H1 (cell line): Measurements from ENCODE around the gene CHD5.

Experiments
- BRCA1 ChIP-seq: IDR thresholded peaks from 2 replicates; pipeline ENCODE4 v1.6.1; 2012; ENCODE audit warnings: low read depth, low read length, improper control_type of control experiment
- CEBPB ChIP-seq: IDR thresholded peaks from 2 replicates; pipeline ENCODE4 v1.6.1; 2012; ENCODE audit warnings: low read depth, low read length
- EZH2 ChIP-seq: fragments of 200-600 bp; sonication (generic); IDR thresholded peaks from 2 replicates; pipeline ENCODE4 v1.7.1; 2012; ENCODE audit warnings: low read depth, mild to moderate bottlenecking, moderate library complexity, low read length, inconsistent platforms; ENCODE audit not compliant: severe bottlenecking
- GABPA ChIP-seq: IDR thresholded peaks from 2 replicates; pipeline ENCODE4 v1.6.1; 2011; ENCODE audit warnings: mild to moderate bottlenecking, low read length, moderate library complexity, borderline replicate concordance; ENCODE audit not compliant: insufficient read depth
- JUN ChIP-seq: IDR thresholded peaks from 2 replicates; pipeline ENCODE4 v1.6.1; 2011; ENCODE audit warnings: low read depth, mild to moderate bottlenecking, improper control_type of control experiment, low read length
- POLR2A ChIP-seq, 2 experiments: IDR thresholded peaks; 1 replicate in 1 of 2; 2 replicates in 1 of 2; pipeline ENCODE4 v1.6.1; 2011; ENCODE audit warnings: low read depth in 2 of 2, low read length in 2 of 2, mild to moderate bottlenecking in 2 of 2; ENCODE audit errors: control extremely low read depth in 1 of 2
- POLR2AphosphoS5 ChIP-seq: IDR thresholded peaks from 2 replicates; pipeline ENCODE4 v1.6.1; 2011; ENCODE audit warnings: low read depth, low read length
- RAD21 ChIP-seq, 2 experiments: IDR thresholded peaks in 1 of 2; conservative IDR thresholded peaks in 1 of 2; 2 replicates each; pipeline ENCODE4 v1.6.1; 2011; ENCODE audit warnings: low read depth in 2 of 2, low read length in 2 of 2, improper control_type of control experiment in 1 of 2, inconsistent platforms in 1 of 2, mild to moderate bottlenecking in 1 of 2, moderate library complexity in 1 of 2
- SIN3A ChIP-seq, 2 experiments: IDR thresholded peaks in 1 of 2; conservative IDR thresholded peaks in 1 of 2; 2 replicates each; pipeline ENCODE4 v1.6.1; 2011 to 2012; ENCODE audit warnings: low read length in 2 of 2, improper control_type of control experiment in 1 of 2, low read depth in 1 of 2, mild to moderate bottlenecking in 1 of 2
- SP1 ChIP-seq: IDR thresholded peaks from 2 replicates; pipeline ENCODE4 v1.6.1; 2011; ENCODE audit warnings: low read depth, low read length
- TEAD4 ChIP-seq: IDR thresholded peaks from 2 replicates; pipeline ENCODE4 v1.6.1; 2012; ENCODE audit warnings: low read depth, low read length, inconsistent platforms, mixed read lengths
- ZNF274 ChIP-seq: IDR thresholded peaks from 2 replicates; pipeline ENCODE4 v1.7.0; 2012; ENCODE audit warnings: low read length, borderline replicate concordance; ENCODE audit errors: extremely low read depth
- TF ChIP-seq, protein P1 (sequence below): IDR thresholded peaks from 2 replicates; pipeline ENCODE4 v1.6.1; 2012; ENCODE audit warnings: inconsistent platforms
- TF ChIP-seq, protein P2 (sequence below), 3 experiments: IDR thresholded peaks; 1 replicate in 2 of 3; 2 replicates in 1 of 3; pipeline versions ENCODE4 v1.5.1 to v1.6.1; 2011; ENCODE audit warnings: low read length in 3 of 3, mild to moderate bottlenecking in 3 of 3, inconsistent platforms in 2 of 3, low read depth in 1 of 3, moderate library complexity in 1 of 3; ENCODE audit not compliant: insufficient read depth in 1 of 3; ENCODE audit errors: control extremely low read depth in 1 of 3

DNA sequence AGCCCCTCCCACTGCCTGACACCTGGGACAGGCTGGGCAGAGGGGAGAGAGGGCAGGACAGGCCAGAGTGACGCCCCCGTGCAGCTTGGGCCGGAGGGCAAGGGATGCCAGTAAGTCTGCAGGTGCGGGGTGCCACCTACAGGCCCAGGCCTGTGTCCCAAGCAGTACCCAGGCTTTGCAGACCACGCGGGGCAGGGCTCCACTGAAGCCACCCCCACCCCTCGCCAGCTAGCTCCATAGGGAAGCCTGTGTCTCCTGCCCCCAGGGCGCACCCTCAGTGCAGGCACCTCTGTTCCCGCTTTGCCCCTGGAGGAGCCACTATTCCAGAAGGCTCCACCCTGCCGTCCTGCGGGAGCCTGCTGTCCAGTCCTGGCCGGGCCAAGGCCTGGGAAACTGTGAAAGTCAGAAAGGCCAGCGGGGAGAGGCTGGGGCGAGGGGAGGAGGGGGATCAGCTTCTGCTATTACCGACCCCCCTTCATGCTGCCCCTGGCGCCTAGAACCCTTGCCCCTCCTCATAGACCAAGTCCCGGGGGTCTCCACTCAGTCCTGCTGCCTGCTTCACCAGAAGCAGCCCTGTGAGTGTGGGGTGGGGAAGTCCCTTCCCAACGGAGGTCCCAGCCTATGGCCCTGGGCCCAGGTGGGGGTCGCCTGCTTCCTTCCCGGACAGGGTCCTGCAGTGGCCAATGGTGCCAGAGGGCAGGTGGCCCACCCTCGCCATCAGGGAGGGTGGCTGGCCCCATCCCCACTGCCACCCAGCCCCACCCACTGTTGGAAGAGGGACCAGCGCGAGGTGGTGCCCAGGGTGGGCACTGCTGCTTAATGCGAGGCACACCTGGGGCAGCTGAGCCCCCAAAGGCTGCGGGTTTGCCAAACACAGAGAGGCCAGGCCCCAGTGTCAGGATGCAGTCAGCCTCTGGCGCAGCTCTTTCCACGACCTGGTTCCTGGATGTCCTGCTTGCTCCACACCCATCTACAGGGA lies 80.0 kb downstream of the CHD5 start:
- TF ChIP-seq POLR2A (IDR thresholded peaks at IDR 0.05; ENCODE audit: control extremely low read depth in 1 of 2, low read depth in 2 of 2, low read length in 2 of 2), result no peak
- TF ChIP-seq RAD21 (IDR thresholded peaks at IDR 0.05 in 1 of 2, conservative IDR thresholded peaks at IDR 0.05 in 1 of 2; ENCODE audit: low read depth in 2 of 2, low read length in 2 of 2), result peak; percentile 51 to 58
- TF ChIP-seq, protein P1, sequence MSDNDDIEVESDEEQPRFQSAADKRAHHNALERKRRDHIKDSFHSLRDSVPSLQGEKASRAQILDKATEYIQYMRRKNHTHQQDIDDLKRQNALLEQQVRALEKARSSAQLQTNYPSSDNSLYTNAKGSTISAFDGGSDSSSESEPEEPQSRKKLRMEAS, result no peak
- TF ChIP-seq, protein P2, sequence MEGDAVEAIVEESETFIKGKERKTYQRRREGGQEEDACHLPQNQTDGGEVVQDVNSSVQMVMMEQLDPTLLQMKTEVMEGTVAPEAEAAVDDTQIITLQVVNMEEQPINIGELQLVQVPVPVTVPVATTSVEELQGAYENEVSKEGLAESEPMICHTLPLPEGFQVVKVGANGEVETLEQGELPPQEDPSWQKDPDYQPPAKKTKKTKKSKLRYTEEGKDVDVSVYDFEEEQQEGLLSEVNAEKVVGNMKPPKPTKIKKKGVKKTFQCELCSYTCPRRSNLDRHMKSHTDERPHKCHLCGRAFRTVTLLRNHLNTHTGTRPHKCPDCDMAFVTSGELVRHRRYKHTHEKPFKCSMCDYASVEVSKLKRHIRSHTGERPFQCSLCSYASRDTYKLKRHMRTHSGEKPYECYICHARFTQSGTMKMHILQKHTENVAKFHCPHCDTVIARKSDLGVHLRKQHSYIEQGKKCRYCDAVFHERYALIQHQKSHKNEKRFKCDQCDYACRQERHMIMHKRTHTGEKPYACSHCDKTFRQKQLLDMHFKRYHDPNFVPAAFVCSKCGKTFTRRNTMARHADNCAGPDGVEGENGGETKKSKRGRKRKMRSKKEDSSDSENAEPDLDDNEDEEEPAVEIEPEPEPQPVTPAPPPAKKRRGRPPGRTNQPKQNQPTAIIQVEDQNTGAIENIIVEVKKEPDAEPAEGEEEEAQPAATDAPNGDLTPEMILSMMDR (IDR thresholded peaks at IDR 0.05; ENCODE audit: control extremely low read depth in 1 of 3, insufficient read depth in 1 of 3, low read depth in 1 of 3, low read length in 3 of 3), result peak in 2 of 3 experiments; percentile 31 to 41; a peak in 2 of 4 replicates
- TF ChIP-seq CEBPB, result no peak
- no peak for TF ChIP-seq TEAD4
- no peak for TF ChIP-seq EZH2
- TF ChIP-seq ZNF274, result no peak
- TF ChIP-seq POLR2AphosphoS5, result no peak
- TF ChIP-seq SIN3A (conservative IDR thresholded peaks at IDR 0.05 in 1 of 2, IDR thresholded peaks at IDR 0.05 in 1 of 2; ENCODE audit: low read depth in 1 of 2, low read length in 2 of 2), result no peak
- TF ChIP-seq JUN, result no peak
- no peak for TF ChIP-seq SP1
- TF ChIP-seq BRCA1, result no peak
- no peak for TF ChIP-seq GABPA
